ENCODE results near the gene GGTLC2. TPM values are rescaled to one million over a fixed set of nuclear protein-coding genes. Genes with fewer than 3 reads are reported as not detected.

The GGTLC2 gene
- polyA plus RNA-seq, 1 donor from 2014 or later = not detected

DNA sequence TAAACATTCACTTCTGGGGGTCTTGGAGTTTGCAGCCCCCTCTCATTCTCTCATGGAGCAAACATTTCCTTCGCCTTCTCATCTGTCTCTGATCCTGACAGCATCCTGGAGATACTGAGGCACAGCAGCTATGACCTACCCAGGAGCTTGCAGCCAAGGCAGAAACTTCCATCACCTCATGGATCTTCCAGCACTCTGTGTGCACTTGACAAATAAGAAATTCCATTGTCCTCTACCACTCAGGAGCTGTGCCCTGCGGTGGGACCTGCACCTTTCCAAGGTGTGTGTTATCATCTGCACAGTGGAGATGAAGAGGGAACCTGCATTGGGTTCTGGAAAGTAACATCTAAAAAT is 49.1 kb downstream of the GGTLC2 start:
- TF ChIP-seq EP300 (conservative IDR thresholded peaks at IDR 0.05; ENCODE audit: poor library complexity, severe bottlenecking) (no peak), EZH2 (IDR thresholded peaks at IDR 0.05; ENCODE audit: borderline replicate concordance, insufficient read depth, low read length, poor library complexity, severe bottlenecking) (no peak), MXI1 (conservative IDR thresholded peaks at IDR 0.05; ENCODE audit: poor library complexity, severe bottlenecking) (no peak), POLR2AphosphoS5 (IDR thresholded peaks at IDR 0.05) (no peak), TAF1 (IDR thresholded peaks at IDR 0.05; ENCODE audit: low read depth) (no peak), SMC3 (conservative IDR thresholded peaks at IDR 0.05; ENCODE audit: poor library complexity) (no peak), RAD21 (conservative IDR thresholded peaks at IDR 0.05) (no peak)
- TF ChIP-seq, protein P1, sequence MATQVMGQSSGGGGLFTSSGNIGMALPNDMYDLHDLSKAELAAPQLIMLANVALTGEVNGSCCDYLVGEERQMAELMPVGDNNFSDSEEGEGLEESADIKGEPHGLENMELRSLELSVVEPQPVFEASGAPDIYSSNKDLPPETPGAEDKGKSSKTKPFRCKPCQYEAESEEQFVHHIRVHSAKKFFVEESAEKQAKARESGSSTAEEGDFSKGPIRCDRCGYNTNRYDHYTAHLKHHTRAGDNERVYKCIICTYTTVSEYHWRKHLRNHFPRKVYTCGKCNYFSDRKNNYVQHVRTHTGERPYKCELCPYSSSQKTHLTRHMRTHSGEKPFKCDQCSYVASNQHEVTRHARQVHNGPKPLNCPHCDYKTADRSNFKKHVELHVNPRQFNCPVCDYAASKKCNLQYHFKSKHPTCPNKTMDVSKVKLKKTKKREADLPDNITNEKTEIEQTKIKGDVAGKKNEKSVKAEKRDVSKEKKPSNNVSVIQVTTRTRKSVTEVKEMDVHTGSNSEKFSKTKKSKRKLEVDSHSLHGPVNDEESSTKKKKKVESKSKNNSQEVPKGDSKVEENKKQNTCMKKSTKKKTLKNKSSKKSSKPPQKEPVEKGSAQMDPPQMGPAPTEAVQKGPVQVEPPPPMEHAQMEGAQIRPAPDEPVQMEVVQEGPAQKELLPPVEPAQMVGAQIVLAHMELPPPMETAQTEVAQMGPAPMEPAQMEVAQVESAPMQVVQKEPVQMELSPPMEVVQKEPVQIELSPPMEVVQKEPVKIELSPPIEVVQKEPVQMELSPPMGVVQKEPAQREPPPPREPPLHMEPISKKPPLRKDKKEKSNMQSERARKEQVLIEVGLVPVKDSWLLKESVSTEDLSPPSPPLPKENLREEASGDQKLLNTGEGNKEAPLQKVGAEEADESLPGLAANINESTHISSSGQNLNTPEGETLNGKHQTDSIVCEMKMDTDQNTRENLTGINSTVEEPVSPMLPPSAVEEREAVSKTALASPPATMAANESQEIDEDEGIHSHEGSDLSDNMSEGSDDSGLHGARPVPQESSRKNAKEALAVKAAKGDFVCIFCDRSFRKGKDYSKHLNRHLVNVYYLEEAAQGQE (IDR thresholded peaks at IDR 0.05; ENCODE audit: borderline replicate concordance) = no peak
- TF ChIP-seq, protein P2, sequence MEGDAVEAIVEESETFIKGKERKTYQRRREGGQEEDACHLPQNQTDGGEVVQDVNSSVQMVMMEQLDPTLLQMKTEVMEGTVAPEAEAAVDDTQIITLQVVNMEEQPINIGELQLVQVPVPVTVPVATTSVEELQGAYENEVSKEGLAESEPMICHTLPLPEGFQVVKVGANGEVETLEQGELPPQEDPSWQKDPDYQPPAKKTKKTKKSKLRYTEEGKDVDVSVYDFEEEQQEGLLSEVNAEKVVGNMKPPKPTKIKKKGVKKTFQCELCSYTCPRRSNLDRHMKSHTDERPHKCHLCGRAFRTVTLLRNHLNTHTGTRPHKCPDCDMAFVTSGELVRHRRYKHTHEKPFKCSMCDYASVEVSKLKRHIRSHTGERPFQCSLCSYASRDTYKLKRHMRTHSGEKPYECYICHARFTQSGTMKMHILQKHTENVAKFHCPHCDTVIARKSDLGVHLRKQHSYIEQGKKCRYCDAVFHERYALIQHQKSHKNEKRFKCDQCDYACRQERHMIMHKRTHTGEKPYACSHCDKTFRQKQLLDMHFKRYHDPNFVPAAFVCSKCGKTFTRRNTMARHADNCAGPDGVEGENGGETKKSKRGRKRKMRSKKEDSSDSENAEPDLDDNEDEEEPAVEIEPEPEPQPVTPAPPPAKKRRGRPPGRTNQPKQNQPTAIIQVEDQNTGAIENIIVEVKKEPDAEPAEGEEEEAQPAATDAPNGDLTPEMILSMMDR (IDR thresholded peaks at IDR 0.05; ENCODE audit: poor library complexity, severe bottlenecking) = no peak
- Histone ChIP-seq H4K20me1 (ENCODE audit: insufficient read depth) (no peaks in the 10 kb centered on the region), H3K9me2 (ENCODE audit: insufficient read depth, low read length) (no peaks in the 10 kb centered on the region), H3K9me3 (ENCODE audit: low read length) (no peaks in the 10 kb centered on the region), H3K27me3 (ENCODE audit: insufficient read depth, low read depth, low read length) (no peaks in the 10 kb centered on the region), H3F3A (ENCODE audit: insufficient read depth, low read length, poor library complexity, severe bottlenecking) (no peaks in the 10 kb centered on the region), H3K27ac (ENCODE audit: low read length) (no peak overlapping the region), H2AFZ (ENCODE audit: low read depth, low read length) (no peak overlapping the region), H3K4me2 (ENCODE audit: low read length) (no peak overlapping the region), H3K9ac (ENCODE audit: low read length) (no peak overlapping the region), H3K79me2 (replicated peaks; ENCODE audit: insufficient read depth, low read length) (no peaks in the 10 kb centered on the region), H3K36me3 (ENCODE audit: insufficient read depth, low read length) (no peaks in the 10 kb centered on the region), H3K4me3 (ENCODE audit: low read length) (no peak overlapping the region)

DNA sequence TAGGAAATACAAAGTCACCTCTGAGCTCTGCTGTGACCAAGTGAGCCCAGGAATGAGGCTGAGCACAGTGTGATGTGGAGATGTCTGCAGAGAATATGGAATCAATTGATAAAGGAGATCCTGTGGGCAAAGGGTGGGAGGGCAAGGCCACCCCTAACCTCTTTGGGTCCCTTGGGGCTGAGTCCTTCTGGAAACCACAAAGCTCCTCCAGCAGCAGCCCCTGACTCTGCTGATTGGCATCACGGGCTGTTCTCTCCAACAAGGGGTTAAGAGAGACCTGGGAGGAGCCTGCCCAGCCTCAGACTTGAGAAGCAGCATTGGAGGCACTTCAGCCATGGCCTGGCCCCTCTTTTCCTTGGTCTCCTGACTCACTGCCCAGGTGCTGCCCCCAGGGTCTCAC is 49.7 kb downstream of the GGTLC2 start:
- H3K9me3 ChIP-seq (ENCODE audit: low read length) = no peaks in the 10 kb centered on the region
- no peaks in the 10 kb centered on the region for H3K79me2 ChIP-seq (replicated peaks; ENCODE audit: insufficient read depth, low read length)
- H3K4me3 ChIP-seq (ENCODE audit: low read length) = no peak overlapping the region
- no peaks in the 10 kb centered on the region for H3F3A ChIP-seq (ENCODE audit: insufficient read depth, low read length, poor library complexity, severe bottlenecking)
- TF ChIP-seq MXI1 (conservative IDR thresholded peaks at IDR 0.05; ENCODE audit: poor library complexity, severe bottlenecking) = no peak
- TF ChIP-seq EZH2 (IDR thresholded peaks at IDR 0.05; ENCODE audit: borderline replicate concordance, insufficient read depth, low read length, poor library complexity, severe bottlenecking) = no peak
- no peak for TF ChIP-seq EP300 (conservative IDR thresholded peaks at IDR 0.05; ENCODE audit: poor library complexity, severe bottlenecking)
- no peak for TF ChIP-seq TAF1 (IDR thresholded peaks at IDR 0.05; ENCODE audit: low read depth)
- TF ChIP-seq RAD21 (conservative IDR thresholded peaks at IDR 0.05) = no peak
- TF ChIP-seq, protein P2 (IDR thresholded peaks at IDR 0.05; ENCODE audit: poor library complexity, severe bottlenecking) = no peak
- TF ChIP-seq, protein P1 (IDR thresholded peaks at IDR 0.05; ENCODE audit: borderline replicate concordance) = no peak
- no peak for TF ChIP-seq SMC3 (conservative IDR thresholded peaks at IDR 0.05; ENCODE audit: poor library complexity)
- TF ChIP-seq POLR2AphosphoS5 (IDR thresholded peaks at IDR 0.05) = no peak
- no peak overlapping the region for H3K9ac ChIP-seq (ENCODE audit: low read length)
- no peaks in the 10 kb centered on the region for H3K27me3 ChIP-seq (ENCODE audit: insufficient read depth, low read depth, low read length)
- no peaks in the 10 kb centered on the region for H3K9me2 ChIP-seq (ENCODE audit: insufficient read depth, low read length)
- H2AFZ ChIP-seq (ENCODE audit: low read depth, low read length) = no peak overlapping the region
- no peak overlapping the region for H3K27ac ChIP-seq (ENCODE audit: low read length)
- no peak overlapping the region for H3K4me2 ChIP-seq (ENCODE audit: low read length)
- no peaks in the 10 kb centered on the region for H3K36me3 ChIP-seq (ENCODE audit: insufficient read depth, low read length)
- no peaks in the 10 kb centered on the region for H4K20me1 ChIP-seq (ENCODE audit: insufficient read depth)

Measured in neural cell (in vitro differentiated cells).